ENCODE results near the gene ZNF212.

Gene ZNF212

DNA sequence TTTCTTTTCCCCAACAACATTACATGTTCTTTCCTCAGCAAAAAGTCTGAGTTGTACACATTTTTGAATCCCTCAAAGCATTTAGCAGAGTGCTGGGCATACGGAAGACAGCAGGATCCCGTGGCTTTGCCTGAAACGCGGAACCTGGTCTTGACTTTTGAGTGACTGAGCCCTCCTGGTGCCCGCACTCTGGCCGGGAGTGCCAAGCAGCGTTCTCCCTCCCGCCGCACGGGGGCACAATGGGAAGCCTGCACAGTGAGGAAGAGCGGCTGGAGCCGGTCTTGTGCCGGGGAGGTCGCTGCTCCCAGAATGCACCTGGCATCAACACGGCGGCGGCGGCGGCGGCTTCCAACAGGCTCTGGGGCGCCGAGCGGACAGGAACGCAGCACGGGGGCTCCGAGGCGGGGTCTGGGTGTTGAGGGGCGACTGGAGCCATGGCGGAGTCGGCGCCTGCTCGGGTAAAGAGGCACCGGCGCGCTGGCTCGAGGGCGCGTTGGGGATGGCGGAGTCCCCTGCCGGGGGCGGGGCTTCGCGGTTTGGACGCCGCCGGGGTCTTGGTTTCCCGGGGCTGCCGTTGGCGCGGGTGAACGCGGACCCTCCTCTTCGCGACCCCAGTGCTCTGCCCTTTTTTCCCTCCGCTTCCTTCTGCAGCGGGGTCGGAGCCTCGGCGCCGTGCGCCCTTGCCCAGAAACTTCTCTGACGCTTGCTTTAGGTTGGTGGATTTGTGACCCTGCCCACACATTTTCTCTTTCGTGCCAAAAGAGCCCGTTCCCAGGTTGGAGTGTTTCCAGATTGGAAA is at the start of gene ZNF212:
Gene ZNF212 (plus strand): TSS at position 307 of the 799 bp plus-strand sequence. CDS start 128 bp downstream, at position 435.
- peak; percentile 82 to 87 for DNase-seq (ENCODE audit: low read depth in 2 of 2)

DNA sequence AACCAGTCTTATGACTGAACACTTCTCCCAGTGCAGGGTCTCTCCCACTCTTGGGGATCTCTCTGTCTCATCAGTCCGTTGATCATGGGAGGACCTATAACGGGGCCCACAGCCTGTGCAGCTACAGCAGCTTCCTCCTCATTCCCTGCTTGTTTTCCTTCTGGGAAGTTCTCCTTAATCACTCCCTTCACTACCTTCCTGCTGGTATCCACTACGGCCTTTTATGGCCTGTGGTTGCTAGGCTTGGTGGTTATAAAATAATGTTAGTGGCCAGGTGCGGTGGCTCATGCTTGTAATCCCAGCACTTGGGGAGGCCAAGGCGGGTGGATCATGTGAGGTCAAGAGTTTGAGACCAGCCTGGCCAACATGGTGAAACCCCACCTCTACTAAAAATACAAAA is 47.6 kb upstream of the ZNF212 start:
- DNase-seq (ENCODE audit: low read depth in 2 of 2), result no peak

DNA sequence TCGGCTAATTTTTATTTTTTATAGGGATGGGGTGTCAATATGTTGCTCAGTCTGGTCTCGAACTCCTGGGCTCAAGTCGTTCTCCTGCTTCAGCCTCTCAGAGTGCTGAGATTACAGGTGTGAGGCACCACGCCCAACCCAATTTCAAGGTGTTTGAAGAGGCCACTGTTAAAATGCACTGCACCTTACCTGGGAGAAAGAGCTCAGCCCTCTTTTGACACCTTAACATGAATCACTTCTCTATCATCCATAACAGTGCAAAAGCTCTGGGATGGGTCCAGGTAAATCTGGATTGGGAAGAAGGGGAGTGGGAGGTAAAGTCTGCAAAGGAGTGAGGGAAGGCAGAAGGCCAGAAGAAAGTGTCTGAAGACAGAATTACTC is 44.7 kb upstream of the ZNF212 start:
- DNase-seq (ENCODE audit: low read depth in 2 of 2), result no peak

DNA sequence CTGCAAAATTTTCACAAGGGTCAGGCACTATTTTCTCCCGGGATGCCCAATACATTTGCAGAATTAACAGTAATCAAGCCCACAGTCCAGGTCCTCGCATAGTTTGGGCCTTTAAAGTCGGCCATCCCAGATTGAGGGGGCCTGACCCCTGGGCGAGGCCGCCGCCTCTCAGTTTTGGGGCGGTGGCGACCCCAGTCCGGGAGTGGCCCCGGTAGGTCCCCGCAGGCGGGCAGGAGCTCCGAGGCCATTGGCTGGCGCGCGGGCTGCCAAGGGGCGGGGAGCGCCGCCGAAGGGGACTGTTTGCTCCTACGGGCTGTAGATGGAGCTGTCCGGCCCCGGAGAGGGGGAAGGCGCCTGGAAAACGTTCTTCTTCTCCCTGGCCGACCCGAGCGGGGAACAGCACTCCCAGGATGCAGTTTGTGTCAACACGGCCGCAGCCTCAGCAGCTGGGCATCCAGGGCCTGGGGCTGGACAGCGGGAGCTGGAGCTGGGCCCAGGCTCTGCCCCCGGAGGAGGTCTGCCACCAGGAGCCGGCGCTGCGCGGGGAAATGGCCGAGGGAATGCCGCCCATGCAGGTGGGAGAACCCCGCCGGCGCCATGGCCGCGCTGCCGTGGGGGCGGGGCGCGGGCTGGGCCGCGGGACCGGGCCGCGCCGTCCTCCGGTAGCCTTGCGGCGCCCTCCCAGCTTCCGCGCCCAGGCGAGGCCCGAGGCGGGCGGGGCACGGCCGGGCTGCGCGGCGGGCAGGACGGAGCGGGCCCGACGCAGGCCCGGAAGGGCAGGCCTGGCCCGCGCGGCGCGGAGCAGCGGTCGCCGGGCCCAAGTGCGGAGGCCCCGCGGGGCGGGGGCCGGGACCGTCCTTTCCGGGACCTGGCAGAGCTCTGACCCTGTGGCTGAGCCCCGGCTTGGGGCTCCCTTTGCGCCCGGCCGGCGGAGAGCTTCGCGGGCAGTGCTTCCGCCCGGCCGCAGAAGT is 44.0 kb upstream of the ZNF212 start, which contains the start of gene ZNF282:
Gene ZNF282 (plus strand): TSS at position 367 of the 971 bp plus-strand sequence. CDS start 44 bp downstream, at position 411.
- DNase-seq (ENCODE audit: low read depth in 2 of 2), result peak; percentile 54 to 80

DNA sequence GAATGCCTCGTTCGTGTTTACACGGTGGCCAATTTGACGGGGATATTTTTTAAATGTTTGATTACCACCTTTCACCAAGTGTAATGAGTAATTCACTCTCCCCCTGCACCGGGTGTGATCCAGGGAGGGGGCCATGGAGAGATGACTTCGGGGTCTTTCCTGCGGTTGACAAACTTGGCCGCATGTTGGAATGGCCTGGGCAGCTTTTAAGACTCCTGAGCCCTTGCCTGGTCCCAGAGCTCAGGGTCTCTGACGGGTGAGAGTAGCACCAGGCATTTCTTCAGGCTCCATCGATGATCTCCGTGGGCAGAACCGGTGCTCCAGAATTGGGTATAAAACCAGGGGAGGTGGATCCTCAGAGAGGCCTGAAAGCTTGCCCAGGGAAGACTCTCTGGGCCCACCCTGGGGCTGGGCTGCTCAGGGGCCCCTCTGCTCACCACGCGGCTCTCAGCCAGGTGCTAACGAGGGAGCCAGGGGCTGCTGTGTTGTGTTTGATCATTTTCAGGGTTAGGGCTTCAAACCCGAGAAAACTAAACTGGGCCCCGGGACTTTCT is 43.2 kb upstream of the ZNF212 start:
- DNase-seq (ENCODE audit: low read depth in 2 of 2), result no peak

DNA sequence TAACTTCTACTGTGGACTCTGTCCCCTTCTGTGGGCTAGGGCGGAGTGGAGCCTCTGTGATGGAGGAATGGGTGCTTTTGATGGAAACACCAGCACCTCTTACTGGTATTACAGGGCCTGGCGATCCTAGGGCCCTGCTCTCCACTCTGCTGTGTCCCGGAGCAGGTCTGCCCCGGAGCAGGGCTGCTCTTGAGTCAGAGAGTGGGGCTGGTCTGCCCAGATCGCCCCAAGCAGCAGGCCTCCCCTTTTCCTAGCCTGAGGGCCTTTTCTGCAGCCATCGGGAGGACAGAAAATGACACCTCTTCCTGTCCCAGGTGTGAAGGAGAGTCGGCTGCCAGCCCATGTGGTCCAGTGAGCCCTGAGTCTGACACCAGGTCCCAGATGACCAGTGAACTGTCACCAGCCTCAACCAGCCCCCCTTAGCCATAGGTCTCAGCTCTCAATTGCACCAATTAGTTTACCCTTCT is 42.7 kb upstream of the ZNF212 start:
- DNase-seq (ENCODE audit: low read depth in 2 of 2), result no peak

DNA sequence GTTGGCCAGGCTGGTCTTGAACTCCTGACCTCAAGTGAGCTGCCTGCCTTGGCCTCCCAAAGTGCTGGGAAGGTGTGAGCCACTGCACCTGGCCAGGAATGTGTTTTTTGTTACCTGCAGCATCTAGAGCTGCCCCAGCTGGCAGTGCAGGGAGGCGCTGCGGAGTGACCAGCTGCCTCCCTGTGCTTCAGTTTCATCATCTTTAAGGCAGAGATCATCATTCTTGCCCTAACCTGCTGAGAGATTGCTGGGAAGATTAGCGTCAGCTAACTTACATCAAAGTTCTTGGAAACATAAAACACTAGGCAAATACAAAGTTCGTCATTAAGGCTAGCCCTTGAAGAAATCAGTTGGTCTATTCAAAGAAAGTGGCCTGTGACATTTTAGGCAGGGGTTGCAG is 41.8 kb upstream of the ZNF212 start:
- DNase-seq (ENCODE audit: low read depth in 2 of 2), result no peak

DNA sequence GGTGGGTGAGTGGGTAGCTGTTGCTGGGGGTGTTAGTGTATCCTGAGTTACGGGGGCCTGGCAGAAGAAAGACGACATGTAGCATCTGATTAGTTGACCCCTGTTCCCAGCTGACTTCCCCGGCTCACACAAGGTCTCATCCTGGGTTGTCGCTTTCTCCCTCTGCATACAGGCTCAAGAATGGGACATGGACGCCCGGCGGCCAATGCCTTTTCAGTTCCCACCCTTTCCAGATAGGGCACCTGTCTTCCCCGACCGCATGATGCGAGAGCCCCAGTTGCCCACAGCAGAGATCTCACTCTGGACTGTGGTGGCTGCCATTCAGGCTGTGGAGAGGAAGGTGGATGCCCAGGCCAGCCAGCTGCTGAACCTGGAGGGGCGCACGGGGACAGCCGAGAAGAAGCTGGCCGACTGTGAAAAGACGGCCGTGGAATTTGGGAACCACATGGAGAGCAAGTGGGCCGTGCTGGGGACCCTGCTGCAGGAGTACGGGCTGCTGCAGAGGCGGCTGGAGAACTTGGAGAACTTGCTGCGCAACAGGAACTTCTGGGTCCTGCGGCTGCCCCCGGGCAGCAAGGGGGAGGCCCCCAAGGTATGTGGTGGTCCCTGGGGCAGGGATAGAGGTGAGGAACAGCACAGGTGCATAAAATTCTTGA is 41.2 kb upstream of the ZNF212 start:
- no peak for DNase-seq (ENCODE audit: low read depth in 2 of 2)

DNA sequence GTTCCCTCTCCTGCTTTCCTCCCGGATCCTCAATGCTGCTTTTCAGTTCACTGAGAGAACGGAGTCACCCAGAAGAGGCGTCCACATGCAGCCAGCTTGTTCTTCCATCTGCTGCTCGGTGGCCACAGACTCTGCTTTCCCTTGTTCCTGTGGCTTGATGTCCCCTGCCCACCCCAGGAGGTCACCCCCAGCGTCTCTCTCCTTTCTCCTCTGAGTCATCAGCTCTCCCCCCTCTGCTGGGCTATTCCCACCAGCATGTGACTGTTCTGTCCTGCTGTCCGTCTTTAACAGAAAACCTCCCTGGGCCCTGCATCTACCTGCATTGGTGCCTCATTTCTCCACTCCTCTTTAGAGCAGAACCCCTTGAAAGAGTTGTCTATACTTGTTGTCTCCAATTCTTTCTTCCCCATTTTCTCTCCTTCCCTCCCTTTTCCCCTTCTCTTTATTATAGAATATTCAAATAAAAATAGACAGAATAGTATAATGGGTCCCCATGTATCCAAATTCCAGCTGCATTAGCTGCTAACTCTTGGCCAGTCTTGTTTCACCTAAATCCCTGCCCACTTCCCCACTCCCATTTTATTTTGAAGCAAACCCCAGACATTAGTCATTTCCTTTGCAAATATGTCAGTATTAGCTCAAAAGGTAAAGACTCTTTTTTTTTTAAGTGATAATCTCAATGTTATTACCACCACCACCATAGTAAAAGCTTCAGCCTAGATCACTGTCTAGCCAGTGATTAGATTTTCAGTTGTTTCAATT is 40.0 kb upstream of the ZNF212 start:
- DNase-seq (ENCODE audit: low read depth in 2 of 2), result no peak

DNA sequence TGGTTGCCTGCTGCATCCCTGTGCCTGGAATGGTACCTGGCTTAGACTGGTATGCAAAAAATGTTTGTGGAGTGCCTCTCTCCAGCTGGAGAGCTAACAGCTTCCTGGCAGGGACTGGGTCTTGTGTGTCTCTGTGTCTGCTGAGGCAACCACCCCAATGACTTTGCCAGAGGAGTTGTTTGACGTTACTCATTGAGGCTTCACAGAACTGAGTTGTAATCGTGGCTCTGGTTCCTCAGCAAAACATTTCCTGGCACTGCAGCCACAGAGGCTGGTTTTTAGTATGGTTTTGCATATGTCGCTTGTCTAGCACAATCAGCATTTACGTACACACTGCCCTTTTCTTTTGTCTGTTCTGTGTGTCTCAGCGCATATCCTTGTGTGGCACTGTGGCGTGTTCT is 36.6 kb upstream of the ZNF212 start:
- DNase-seq (ENCODE audit: low read depth in 2 of 2), result no peak

DNA sequence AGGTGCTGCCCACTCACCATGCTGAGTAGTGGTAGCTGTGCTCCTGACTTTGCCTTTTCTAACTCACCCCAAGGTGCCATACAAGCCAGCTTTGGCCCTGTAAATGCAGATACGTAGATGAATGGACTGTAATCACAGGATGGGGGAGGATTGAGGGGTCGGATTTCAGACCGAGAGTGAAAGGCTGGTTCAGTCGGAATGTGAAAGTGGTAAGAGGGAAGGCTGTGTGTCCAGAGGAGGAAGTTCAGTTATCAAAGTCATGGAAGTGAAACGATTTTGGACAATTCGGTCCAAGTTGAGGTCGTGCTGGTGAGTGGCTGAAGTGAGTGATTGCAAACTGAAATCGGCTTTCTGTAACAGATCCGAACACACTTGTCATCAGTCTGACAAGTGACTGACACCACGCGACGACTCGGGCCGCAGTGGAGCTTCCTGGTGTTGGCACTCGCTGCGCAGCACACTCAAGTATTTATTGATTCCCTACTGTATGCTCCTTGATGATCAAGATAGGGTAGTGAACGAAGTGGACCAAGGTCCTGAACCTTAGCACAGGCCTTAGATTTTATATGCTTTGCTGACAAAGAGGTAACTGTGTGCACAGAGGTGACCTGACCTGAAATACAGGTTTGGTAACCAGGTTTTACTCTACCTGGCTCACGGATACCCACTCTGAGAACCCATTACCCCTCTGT is 33.6 kb upstream of the ZNF212 start:
- no peak for DNase-seq (ENCODE audit: low read depth in 2 of 2)

DNA sequence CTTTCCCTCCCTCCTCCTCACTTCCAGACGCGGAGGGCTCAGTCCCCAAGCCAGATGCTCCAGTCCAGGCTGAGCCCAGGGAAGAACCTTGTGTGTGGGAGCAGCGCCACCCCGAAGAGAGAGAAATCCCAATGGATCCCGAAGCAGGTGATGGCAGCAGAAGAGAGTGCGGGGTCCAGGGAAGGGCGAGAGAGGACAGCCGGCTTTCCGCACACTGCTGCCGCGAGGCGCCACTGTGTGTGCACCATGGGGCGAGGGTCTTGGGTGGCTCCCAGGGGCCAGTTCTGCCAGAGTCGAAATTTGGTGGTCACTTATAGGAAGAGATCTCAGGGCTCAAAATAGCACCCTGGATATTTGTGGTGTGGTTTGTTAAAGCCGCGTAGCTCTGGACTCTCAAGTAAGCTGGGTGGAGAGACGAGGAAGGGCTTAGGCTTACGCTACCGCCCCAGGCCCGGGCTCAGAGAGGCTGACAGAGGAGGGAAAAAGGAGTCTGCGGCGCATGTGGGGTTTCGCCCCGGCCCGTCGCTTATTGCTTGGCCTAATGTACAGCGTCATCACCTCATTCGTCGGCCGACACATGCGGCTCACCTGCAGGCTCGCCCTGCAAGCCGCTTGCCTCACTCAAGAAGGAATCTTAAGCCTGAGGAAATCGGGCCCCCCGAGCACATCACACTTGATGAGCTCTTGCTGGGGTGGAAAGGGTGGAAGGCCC is 32.0 kb upstream of the ZNF212 start:
- no peak for DNase-seq (ENCODE audit: low read depth in 2 of 2)

DNA sequence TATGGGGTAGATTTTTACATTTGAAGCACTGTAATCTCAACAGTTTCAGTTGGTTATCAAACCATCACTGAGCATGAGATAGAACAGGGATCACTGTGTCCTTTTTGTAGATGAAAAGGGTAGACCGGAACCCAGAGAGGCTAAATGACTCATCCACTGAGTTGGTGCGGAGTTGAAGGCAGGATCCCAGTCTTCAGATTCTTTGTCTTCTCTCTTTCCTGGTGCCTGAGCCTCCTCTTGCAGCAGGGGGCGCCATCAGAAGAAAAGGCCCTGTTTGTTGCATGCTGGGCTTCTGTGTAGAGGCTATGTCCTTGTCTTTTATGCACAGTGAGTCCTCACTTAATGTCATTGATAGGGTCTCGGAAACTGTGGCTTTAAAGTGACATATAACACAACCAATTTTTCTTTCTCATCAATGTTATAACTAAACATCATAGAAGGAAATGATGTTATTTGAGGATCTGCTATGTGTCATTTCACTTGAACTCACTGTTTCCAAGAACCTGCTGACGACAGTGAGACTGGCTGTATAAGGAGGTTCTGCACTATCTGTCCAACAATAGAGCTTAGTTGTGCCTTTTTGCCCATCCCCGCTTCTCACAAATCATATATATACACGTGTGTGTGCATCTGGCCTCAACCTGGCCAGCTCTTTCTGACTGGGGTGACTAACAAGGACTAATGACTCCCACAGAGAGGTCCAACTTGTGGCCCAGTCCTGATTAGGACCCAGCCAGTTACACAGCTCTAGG is 29.8 kb upstream of the ZNF212 start:
- DNase-seq (ENCODE audit: low read depth in 2 of 2), result peak; percentile 39 to 84

DNA sequence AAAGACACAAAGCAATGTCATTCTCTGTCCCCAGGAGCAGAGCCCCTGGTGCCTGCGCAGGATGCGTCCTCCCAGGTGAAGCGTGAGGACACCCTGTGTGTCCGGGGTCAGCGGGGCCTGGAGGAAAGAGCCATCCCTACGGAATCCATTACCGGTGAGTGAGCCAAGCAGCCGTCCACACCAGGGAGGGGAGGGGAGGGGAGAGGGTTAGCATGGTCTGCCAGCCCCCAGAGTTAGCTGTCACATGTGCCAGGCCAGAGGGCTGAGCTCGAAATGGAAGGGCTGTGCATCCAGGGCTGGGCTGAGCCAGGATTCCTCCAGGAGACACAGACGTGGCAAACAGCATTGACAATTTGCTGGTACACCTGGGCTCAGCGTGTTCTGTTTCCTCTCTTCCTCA is 28.9 kb upstream of the ZNF212 start:
- DNase-seq (ENCODE audit: low read depth in 2 of 2), result no peak

DNA sequence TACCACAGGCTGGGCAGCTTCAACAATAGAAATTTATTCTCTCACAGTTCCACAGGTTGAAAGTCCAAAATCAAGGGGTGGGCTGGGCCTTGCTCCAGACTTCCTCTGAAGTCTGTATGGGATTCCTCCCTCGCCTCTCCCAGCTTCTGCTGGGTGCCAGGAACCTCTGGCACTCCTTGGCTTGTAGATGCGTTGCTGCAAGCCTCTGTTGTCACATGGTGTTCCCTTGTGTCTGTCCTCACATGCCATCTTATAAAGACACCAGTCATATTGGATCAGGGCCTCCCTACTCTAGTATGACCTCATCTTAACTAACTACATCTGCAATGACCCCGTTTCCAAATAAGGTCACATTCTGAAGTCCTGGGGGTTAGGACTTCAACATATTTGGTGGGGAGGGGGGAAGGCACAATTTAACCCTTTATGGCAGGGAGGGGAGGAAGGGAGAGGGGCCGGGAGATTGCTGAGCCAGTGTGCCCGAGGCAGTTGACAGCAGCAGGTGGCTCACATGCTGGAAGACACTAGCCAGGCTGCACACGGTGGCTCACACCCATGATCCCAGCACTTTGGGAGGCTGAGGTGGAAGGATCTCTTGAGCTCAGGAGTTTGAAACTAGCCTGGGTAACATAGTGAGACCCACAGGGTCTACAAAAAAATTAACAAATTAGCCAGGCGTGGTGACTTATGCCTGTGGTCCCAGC is 25.3 kb upstream of the ZNF212 start:
- no peak for DNase-seq (ENCODE audit: low read depth in 2 of 2)

DNA sequence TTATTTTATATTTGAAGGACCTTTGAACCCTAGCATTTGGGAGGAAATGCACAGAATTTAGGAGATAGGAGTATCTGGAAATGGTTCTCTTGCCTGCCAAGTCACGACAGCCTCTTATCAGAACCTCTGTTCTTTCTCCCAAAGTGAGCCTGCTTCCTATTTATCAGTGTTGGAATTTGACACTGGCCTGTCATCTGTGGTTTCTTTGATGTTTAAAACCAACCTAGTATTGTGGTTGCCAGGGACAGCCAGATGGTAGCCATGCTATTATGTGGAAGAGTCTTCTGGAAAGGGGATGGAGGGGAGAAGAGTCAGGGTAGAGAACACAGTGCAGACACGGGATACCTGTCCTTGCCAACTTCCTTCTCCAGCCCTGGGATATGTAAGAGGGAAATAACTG is 23.0 kb upstream of the ZNF212 start:
- DNase-seq (ENCODE audit: low read depth in 2 of 2), result no peak

DNA sequence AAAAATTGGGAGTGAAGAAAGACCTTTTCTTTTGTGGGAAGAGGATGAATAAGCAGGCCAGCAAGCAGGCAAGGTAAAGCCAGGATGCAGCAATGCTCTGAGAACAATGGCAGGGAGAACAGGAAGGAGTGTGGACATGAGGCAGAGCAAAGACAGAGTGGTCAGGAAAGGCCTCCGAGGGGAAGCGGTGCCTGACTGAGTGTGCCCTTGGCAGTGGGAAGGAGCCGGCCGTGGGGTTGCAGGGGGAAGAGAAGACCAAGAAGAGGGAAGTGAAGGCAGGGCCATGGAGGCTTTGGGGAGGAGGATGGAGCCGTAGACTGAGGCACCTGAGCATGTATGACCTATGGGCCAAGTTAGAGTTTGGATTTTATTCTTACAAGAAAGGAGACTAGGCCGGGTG is 21.9 kb upstream of the ZNF212 start:
- DNase-seq (ENCODE audit: low read depth in 2 of 2), result no peak

Measured in stimulated activated CD4-positive, alpha-beta T cell treated with anti-CD3 and anti-CD28 coated beads, Interleukin-12 subunit alpha, Interleukin-12 subunit beta, amount 100 ng/mL, for 24 hours (primary cell).